GM18861 (cell line): Measurements from ENCODE around the gene ACTN4.

ENCODE experiments used
- ATAC-seq: cut with Tn5 transposase; IDR thresholded peaks from one replicate; pipeline ENCODE4 v1.9.1; 2021; ENCODE audit not compliant: unreplicated experiment

The ACTN4 gene

DNA sequence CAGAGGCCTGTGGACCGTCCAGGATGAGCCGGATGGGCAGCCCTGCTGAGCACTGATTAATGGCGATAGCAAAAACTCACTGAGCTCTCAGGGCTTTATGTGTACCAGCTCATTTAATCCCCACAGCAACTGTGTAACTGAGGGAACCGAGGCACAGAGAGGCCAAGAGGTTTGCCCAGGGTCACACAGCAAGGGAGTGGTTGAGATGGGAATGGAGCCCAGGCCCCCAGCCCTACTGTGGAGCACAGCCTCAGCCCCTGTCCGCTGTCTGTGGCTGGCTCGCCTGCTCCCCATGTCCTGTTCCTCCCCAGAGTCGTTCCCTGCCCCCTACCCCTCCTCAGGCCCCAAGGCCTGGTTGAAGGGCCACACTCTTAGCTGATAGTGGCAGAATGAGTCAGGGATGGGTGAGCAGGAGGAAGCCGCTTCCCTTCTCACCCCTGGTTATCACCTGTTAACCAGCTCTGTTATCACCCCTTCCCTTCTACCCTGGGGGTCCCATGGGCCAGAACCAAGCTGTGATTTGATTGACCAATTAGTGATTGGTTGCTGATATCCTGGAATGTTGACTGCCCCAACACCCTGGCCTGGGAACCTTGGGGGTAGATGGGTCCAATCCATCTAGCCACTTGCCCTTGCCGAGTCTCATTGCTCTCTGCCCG lies 75.6 kb downstream of the ACTN4 start:
- no peak for ATAC-seq

DNA sequence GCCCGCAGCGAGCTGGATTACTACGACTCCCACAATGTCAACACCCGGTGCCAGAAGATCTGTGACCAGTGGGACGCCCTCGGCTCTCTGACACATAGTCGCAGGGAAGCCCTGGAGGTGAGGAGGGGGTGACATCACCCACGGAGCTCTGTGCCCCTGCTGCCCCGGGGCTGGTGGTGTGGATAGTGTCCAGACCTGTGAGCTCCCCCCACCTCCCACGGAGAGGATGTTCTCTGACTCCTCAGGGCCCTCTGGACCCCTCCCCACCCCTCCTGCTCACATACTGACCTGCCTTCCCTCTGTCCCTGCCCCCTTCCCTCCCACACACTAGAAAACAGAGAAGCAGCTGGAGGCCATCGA lies 76.1 kb downstream of the ACTN4 start:
- ATAC-seq = no peak

DNA sequence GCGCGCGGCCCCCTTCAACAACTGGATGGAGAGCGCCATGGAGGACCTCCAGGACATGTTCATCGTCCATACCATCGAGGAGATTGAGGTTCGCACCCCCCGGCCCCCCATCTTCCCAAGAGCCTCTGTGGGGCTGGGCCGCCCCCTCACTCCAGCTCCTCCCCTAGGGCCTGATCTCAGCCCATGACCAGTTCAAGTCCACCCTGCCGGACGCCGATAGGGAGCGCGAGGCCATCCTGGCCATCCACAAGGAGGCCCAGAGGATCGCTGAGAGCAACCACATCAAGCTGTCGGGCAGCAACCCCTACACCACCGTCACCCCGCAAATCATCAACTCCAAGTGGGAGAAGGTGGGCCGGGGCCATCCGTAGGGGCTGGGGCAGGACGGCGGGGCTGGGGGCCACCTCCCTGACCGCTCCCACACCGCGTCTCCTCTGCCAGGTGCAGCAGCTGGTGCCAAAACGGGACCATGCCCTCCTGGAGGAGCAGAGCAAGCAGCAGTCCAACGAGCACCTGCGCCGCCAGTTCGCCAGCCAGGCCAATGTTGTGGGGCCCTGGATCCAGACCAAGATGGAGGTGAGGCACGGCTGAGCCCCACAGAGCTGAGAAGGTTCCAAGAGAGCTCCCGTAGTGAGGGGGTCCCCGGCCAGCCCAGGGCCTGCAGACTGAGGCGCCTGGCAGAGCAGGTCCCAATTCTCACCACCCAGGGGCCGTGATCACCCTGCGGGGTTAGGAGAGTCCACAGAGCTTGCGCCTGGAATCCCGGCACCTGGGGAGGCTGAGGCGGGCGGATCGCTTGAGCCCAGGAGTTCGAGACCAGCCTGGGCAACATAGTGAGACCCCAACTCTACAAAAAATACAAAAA lies 76.8 kb downstream of the ACTN4 start:
- ATAC-seq = no peak

DNA sequence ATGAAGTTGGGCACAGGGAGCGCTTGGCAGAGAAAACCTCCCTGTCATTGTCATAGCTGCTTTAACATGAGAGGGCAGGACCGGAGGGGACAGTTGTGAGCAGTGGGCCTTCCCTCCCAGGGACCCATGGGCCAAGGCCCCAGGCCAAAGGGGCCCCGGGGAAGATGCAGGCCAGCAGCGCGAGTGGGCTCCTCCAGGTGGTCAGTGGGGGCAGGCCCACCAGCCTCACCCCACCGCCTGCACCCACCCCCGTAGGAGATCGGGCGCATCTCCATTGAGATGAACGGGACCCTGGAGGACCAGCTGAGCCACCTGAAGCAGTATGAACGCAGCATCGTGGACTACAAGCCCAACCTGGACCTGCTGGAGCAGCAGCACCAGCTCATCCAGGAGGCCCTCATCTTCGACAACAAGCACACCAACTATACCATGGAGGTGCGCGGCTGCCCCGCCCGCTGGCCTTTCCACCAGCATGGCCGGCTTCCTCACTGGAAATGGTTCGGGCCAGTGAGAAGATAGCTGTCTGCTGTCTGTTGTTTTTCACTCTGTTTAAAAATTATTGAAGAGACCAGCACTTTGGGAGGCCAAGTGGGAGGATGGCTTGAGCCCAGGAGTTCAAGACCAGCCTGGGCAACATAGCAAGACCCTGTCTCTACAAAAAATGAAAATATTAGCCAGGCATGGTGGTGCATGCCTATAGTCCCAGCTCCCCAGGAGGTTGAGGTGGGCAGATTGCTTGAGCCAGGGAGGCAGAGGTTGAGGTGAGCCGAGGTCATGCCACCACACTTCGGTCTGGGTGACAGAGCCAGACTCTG lies 78.2 kb downstream of the ACTN4 start:
- ATAC-seq = no peak

DNA sequence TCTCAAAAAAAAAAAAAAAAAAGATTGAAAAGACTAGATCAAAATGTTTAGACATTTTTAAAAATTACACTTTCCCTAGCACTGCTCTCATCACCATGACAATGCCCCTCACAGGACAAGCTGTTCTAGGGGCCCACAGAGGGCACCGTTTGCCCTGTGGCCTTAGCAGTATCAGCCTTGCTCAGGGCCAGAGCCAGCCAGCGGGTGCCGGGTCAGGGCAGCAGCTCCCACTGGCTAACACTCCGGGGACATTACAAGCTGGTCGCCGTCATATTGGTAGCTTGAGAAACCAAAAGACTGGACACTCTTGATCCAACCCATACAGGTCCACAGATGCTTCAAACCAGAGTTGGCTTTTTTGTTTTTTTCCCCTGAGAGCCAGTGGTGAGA lies 78.8 kb downstream of the ACTN4 start:
- no peak for ATAC-seq

DNA sequence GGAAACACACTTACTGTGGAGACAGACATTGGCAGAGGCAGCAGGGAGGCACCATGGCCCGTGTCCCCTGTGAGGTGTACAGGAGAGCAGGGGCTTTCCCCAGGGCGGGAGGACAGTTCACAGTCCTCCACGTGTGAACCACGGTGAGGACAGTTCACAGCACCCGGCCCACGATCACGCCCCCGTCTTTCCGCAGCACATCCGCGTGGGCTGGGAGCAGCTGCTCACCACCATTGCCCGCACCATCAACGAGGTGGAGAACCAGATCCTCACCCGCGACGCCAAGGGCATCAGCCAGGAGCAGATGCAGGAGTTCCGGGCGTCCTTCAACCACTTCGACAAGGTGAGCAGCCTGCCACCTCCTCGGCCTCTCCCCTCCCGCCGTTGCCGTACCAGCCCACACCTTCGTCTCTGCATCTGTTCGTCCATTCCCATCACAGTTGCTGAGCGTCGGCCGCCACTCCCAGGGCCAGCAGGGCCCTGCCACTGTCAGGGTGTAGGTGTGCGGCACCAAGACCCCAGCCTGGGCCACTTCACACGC lies 79.4 kb downstream of the ACTN4 start:
- no peak for ATAC-seq

DNA sequence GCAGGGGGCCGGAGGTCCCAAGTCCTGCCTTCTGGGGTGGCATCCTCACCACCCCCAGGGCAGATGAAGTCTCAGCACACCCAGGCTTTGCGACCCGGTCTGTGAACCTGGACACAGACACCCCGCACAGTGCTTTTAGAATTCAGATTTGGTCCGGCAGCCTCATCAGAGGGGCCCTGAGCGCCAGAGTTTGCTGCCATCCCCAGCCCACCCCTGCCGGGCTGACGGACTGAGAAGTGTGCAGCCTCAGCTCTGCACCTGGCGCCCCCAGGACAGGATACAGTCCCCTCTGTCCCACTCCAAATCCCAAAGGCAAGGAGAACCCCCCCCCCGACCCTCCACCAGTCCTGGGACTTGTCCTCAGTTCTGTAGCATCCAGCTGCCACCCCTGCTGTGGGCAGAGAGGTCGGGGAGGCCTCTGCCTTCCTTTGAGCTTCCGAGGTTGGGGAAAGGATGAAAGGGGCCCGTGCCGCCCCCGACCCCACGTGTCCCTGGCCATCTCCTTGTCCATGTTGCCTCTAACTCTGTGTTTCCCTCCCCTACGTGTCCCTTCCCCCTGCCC lies 79.9 kb downstream of the ACTN4 start:
- no peak for ATAC-seq

DNA sequence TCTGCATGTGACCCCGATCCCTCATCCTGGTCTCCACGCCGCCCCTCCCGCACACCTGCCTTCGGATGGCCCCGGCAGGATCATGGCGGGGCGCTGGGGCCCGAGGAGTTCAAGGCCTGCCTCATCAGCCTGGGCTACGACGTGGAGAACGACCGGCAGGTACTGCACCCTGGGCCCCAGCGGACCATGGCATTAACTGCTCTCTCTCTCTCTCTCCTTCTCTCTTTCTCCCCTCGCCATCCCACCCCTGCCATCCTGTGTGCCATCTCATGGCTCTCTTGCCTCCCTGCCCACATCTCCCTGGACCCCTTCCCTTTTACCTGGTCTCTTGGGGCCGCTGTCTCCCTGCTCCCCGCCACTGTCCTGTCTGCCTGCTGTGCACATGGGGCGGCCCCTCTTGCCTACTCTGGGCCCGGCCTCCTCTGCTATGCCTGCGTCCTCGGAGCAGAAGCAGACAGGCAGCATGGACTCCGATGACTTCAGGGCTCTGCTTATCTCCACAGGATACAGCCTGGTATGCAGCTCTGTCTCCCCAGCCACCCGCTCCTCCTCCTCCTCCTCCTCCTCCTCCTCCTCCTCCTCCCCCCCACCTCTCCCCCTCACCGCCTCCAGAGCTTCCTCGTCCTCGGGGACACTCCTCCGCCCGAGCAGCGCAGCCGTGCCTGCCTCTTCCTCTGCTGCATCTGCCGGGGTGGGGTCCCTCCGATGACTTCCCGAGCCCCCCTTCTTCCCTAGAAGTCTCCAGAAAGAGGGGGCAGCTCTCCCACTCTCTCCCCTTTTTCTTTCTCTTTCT lies 80.6 kb downstream of the ACTN4 start:
- ATAC-seq = no peak

DNA sequence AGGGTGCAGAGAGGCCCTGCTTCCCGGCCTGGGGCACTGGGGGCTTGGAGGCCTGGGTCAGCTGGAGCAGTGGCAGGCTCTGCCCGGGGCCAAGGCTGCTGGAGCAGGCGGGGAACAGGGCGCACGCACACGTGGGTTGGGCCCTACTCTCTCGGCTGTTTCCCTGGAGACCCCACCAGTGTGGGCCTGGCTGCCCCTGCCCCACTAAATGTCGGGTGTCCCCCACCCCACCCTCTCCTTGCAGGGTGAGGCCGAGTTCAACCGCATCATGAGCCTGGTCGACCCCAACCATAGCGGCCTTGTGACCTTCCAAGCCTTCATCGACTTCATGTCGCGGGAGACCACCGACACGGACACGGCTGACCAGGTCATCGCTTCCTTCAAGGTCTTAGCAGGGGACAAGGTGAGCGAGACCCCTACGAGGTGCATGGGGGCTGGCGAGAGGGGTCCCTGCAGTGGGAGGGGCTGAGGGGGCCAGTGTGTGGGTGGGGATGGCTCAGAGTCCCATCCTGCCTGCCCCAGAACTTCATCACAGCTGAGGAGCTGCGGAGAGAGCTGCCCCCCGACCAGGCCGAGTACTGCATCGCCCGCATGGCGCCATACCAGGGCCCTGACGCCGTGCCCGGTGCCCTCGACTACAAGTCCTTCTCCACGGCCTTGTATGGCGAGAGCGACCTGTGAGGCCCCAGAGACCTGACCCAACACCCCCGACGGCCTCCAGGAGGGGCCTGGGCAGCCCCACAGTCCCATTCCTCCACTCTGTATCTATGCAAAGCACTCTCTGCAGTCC lies 81.5 kb downstream of the ACTN4 start:
- ATAC-seq = no peak

DNA sequence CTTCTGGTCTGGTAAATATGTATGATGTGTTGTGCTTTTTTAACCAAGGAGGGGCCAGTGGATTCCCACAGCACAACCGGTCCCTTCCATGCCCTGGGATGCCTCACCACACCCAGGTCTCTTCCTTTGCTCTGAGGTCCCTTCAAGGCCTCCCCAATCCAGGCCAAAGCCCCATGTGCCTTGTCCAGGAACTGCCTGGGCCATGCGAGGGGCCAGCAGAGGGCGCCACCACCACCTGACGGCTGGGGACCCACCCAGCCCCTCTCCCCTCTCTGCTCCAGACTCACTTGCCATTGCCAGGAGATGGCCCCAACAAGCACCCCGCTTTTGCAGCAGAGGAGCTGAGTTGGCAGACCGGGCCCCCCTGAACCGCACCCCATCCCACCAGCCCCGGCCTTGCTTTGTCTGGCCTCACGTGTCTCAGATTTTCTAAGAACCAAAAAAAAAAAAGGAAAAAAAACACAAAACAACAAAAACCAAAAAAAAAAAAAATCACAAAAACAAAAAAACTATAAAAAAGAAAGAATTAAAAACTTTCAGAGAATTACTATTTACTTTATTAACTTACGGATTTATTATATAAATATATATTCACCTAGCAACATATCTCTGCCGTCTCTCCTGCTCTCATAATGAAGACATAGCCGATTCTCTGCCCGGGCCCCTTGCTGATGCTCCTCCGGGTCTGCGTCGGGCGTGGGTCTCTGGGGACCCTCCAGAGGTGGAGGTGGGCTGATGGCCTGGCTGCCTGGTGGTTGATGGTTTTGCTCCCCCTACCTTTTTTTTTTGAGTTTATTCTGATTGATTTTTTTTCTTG lies 82.4 kb downstream of the ACTN4 start:
- ATAC-seq = no peak

DNA sequence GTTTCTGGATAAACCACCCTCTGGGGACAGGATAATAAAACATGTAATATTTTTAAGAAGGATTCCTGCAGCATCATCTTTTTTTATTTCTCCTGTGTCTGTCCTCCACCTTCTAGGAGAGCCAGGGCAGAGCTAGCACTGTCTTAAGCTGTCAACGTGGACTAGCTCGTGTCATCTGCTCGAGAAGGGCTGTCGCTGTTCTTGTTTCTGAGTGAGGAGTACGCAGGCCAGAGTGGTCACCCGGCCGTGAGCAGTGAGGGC lies 83.0 kb downstream of the ACTN4 start:
- no peak for ATAC-seq

DNA sequence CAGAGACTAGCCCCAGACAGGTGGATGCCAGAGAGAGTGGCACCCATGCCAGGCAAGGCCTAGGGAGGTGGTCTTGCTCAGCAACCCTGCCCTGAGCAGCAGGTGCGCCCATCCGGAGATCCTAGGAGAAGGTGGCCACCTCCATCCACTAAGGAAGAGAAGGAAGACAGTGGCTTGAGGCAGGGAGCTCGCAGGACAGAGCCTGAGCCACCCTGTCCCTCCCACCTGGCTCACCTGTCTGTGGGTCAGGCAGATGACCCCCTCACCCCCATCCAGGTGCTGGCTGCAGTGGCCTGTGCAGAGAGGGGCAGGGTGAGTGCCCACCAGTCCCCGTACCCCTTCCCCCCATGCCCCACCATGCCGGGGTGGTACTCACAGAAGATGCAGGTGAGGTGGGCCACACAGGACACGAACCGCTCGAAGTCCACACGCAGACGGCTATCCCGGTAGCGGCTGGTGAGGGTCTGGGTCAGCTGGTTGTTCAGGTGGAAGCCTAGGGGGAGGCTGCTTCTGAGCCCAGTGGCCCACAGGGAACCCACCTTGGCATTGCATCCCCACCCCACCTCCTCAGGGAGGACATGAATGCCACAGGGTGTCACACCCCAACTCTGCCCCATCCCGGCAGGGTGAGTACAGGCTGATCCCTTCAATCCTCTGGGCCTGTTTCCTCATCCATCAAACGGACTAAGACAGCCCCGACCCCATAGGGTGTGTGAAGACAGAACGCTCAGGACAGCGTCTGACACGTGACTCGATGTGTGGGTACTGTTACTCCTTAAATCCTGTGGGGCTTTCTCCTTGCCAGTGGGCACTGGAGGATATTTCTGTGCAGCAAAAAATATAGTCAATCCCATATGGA lies 83.5 kb downstream of the ACTN4 start:
- no peak for ATAC-seq

DNA sequence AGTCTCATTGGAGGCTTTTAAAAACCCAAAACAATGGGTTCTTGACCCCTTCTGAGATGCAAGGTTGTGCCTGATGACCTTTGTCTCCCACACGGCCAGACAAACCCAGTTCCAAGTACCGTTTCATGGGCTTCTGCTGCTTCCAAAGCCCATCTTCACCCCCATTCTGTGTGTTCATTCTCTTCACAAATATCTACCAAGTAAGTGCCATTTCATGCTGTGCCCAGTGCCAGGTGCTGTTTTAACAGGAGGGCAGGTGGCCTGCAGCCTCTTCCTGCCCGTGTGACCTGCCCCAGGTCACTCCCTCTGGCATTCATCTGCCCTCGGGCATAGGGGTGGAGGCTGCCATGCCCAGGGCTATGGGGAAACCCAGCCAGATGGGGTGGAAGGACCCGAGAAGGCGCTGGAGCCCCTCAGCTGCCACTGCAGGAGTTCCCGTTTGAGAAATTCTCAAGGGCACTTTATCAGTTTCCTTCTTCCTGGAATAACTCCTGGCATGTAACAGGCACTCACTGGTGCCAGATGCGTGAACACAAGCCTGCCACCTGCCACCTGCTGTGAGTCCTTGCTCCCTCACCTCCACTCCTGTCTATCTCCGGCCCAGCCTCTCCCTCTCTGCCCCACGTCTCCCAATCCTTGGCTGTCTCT lies 84.3 kb downstream of the ACTN4 start:
- no peak for ATAC-seq

DNA sequence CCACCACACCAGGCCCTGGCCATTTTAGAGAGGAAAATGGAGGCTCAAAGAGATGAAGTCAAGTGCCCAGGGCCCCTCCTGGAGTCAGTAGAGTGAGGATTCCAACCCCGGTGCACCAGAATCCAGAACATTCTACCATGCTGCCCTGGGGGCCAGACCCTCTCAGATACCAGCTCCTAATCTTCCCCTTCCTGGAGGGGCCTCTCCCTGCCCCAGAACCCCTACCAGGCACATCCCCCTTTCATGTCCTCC lies 85.7 kb downstream of the ACTN4 start:
- no peak for ATAC-seq

DNA sequence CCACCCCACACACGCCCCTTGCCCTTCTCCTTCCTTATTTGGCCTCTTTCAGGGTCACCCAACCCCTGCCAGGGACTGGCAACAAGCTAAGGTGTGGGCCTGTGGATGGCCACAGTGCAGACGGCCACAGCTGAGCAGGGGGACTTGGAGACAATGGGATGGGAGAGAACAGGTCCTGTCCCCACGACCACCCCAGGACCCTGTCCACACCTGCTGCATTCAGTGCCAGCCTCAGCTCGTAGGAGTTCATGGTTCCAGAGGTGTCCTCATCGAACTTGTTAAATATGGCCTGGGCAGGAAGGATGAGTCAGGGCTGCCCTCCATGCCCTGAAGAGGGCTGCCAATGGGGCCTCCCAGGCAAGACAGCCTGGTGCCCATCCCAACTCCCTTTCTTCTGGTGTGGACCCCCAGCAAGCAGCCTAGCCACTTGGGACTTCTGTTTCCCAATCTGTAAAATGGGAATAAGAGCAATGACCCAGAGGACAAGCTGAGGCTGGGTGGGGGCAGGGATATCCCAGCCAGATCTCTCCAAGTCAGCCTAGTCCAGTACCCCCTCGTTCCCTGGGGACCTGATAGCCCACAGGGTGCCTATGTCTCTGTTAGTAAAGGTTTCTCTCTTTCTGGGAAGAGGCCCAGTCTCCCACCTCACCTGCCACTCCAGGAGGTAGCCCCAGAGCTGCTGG lies 86.2 kb downstream of the ACTN4 start:
- ATAC-seq = no peak

DNA sequence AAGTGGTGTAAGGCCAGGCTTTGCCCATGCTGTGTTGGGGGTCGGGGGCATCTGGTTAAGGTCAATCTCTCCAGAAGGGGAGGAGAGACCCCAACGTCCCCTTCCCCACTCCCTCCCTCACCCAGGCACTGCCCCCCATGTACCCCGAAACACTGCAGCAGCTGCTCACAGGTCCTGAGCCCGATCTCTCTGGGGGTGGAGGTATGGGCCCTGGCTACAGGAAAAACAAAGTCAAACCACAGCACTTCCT lies 86.7 kb downstream of the ACTN4 start:
- ATAC-seq = no peak

DNA sequence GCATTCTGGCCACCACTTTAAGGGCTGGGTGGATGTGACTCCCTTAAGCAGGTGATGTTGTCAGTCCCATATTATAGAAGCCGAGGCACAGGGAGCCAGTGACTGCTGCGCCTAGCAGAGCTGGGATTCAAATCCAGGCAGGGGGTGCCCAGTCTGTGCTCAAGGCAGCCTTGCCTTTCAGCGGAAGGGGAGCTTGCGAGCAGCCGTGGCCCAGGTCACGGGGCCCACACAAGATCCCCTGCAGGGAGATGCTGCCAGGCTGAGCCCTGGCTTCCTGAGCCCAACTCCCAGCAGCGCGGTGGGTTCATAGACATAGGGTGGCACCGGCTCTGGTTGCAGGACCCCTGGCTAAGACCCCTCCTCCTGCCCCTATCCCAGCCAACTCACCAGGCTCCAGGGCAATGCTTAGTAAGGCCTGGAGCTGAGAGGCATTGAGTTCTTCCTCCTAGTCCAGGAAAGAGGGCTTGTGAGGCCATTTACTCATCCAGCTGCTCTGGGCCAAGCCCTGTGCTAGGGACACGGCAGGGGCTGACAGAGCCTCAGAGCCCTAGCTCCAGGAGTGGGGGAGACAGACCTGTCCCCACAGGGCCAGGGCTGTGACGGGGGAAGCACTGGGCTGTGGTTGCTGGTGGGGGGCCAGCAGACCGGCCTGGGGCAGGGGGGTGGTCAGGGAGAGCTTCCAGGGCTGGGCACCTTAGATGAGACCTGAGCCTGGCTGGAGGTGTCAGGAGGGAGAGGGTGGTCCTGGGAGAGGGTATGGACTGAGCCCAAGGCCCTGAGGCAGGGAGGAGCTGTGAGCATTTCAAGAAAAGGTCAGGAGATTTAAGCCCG lies 87.2 kb downstream of the ACTN4 start:
- no peak for ATAC-seq
